HAP-1 (cell line): ENCODE measurements around the gene FGF18.

Experiments
- DNase-seq, 2 experiments: peaks; one replicate each; pipeline ENCODE4 v3.0.0-alpha.2; 2016 to 2020; ENCODE audit warnings: low spot score in 2 of 2
- H3K27me3 ChIP-seq: fragments of 250-450 bp; sonication (Bioruptor Pico); 2 replicates; pipeline ENCODE4 v1.5.1; 2020; ENCODE audit warnings: low read depth, mild to moderate bottlenecking, moderate library complexity
- H3K36me3 ChIP-seq: fragments of 250-450 bp; sonication (Bioruptor Pico); replicated peaks from 2 replicates; pipeline ENCODE4 v1.5.1; 2020; ENCODE audit warnings: mild to moderate bottlenecking
- H3K4me1 ChIP-seq: fragments of 250-450 bp; sonication (Bioruptor Pico); 2 replicates; pipeline ENCODE4 v1.5.1; 2020; ENCODE audit warnings: mild to moderate bottlenecking
- H3K4me3 ChIP-seq: fragments of 250-450 bp; sonication (Bioruptor Pico); 2 replicates; pipeline ENCODE4 v1.5.1; 2020; ENCODE audit warnings: mild to moderate bottlenecking, moderate library complexity
- H3K9me3 ChIP-seq: fragments of 250-450 bp; sonication (Bioruptor Pico); 2 replicates; pipeline ENCODE4 v1.5.1; 2020; ENCODE audit warnings: mild to moderate bottlenecking, moderate library complexity
- in situ Hi-C: fragments of 300-500 bp; cut with MboI; formaldehyde crosslinking; loops from 3 replicates; pipeline ENCODE4 v1.14.3; 2020; ENCODE audit warnings: low sequenced_read_pairs, inconsistent platforms, mixed read lengths

Gene FGF18

DNA sequence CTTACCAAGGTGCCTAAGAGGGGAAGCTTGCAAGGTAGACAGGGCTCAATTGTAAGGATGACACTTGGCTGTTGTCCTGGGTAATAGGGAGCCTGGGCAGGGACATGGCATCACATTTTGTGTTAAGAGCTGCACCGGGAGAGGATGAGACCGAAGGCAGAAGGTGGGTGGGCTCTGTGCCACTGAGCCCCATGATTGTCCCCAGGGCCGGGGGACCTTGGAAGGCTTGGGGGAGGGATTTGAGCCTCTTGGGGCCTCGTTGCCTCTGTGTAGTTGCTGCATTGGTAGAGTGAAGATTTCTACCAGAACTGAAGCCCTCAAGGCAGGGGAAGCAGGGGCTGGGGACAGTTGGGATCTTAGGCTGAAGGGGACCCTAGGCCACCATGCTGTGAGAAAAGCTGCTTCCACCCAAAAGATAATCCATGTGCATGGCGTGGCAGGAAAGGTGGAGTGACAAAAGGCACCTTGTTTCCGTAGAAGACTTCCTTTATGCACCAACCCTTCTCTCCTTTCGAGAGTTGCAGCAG, 11.9 kb downstream of the FGF18 start:
- no peaks in the 10 kb centered on the region for H3K27me3 ChIP-seq
- no peaks in the 10 kb centered on the region for H3K36me3 ChIP-seq
- H3K4me1 ChIP-seq: no peaks in the 10 kb centered on the region
- no peaks in the 10 kb centered on the region for H3K9me3 ChIP-seq
- H3K4me3 ChIP-seq: no peak overlapping the region
- in situ Hi-C loops: no loop called here
- DNase-seq: no peak

DNA sequence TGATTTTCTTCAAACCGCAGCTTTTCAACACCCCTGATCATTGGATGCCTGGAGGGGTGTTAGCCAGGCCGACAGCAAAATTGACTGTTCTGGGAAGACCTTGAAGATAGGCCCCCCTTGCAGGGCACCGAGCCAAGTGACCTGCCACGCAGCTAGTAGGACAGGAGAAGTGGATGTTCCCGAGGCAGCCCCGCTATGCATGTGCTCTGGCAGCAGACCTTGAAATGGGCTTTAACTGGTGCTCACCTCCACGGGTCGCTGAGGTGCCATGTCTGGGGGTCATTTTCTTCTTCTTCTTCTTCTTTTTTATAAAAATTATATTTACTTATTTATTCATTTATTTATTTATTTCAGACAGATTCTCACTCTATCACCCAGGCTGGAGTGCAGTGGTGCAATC, 12.6 kb downstream of the FGF18 start:
- in situ Hi-C loops: no loop called here
- Histone ChIP-seq H3K27me3 (no peaks in the 10 kb centered on the region), H3K9me3 (no peaks in the 10 kb centered on the region)

DNA sequence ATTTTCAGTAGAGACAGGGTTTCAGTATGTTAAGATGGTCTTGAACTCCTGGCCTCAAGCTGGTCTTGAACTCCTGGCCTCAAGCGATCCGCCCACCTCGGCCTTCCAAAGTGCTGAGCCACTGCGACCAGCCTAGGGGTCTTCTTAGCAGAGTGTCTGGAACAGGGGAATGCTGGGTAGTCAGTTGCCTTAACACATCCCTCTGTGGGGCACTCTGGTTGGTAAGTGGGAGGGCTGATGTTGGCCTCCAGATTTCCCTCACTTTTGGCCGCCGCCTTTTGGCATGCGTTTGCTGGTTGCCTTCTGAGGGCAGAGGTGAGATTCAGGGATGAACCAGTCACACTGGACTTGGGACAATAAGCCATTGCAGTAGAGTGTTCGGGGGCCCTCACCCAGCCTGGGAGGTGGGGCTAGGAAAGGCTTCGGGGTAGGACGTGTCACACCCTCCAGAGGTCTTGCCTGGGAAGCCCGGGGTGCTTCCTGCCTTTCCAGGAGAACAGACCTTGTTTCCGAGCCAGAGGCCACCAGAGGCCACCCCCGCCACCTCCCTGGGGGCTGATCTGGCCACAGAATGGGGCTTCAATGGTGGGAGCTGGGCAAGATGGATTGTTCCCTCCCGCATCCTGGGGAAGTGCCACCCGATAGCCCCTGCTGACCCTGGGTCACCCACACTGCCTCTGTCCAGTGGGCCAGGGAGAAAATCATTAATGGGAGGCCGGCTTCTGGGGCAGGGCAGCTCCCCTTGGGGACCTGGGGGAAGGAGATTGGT, 13.3 kb downstream of the FGF18 start:
- no peaks in the 10 kb centered on the region for H3K4me1 ChIP-seq
- DNase-seq: no peak
- no peaks in the 10 kb centered on the region for H3K9me3 ChIP-seq
- no peak overlapping the region for H3K4me3 ChIP-seq
- H3K27me3 ChIP-seq: no peaks in the 10 kb centered on the region
- H3K36me3 ChIP-seq: no peaks in the 10 kb centered on the region
- in situ Hi-C loops: no loop called here

More for the DNA sequence above, 12.6 kb downstream of the FGF18 start:
- DNase-seq: no peak
- Histone ChIP-seq H3K4me1 (no peaks in the 10 kb centered on the region), H3K36me3 (no peaks in the 10 kb centered on the region), H3K4me3 (no peak overlapping the region)

DNA sequence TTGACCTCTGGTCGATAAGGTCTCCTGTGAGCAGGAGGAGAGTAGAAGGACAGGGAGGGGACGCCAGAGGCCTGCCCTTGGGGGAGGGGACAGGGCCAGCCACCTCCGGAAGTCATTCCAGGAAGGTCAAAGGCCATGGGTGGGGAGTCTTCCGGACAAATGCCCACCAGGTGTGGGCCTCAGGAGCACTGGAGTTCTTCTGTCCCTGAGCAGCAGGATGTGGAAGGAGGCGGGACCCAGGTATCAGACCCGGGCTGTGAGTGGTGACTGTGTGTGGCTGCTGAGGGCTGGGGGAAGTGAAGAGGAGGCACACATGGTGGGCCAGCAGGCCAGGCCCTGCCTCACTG, 13.9 kb downstream of the FGF18 start:
- H3K36me3 ChIP-seq: no peaks in the 10 kb centered on the region
- no peaks in the 10 kb centered on the region for H3K9me3 ChIP-seq
- in situ Hi-C loops: no loop called here
- no peak overlapping the region for H3K4me3 ChIP-seq
- no peaks in the 10 kb centered on the region for H3K4me1 ChIP-seq
- no peaks in the 10 kb centered on the region for H3K27me3 ChIP-seq
- no peak for DNase-seq

DNA sequence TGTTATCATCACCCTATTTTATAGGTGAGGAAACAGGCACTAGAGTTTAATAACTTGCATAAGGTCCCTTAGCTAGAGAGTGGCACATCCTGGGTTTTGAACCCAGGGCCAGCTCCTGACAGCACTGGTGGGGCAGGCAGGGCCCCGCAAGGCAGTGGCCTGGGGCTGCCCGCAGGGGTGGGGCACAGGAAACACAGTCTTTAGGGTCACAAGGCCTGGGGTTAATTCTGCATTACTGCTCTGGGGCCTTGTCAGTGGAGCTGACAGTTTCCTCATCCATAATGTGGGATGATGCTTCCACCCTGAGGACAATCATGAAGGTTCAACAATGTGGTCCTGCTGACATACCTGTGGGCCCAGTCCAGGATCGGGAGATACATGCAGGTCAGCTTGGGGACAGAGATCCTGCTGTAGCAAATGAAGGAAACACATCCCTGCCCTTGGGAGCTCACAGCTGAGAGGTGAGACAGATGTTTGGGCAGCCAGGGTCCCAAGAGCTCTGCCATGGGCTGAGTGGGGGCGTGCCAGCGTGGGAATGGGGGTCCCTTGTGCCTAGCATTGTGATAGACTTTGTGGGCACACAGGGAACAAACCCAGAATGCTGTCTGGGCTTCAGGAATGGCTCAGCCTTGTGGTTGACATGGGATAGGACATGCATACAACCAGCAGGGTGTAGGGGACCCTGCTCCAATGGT, 14.7 kb downstream of the FGF18 start:
- H3K4me3 ChIP-seq: no peak overlapping the region
- in situ Hi-C loops: no loop called here
- H3K4me1 ChIP-seq: no peaks in the 10 kb centered on the region
- H3K9me3 ChIP-seq: no peaks in the 10 kb centered on the region
- no peaks in the 10 kb centered on the region for H3K36me3 ChIP-seq
- no peak for DNase-seq
- no peaks in the 10 kb centered on the region for H3K27me3 ChIP-seq

DNA sequence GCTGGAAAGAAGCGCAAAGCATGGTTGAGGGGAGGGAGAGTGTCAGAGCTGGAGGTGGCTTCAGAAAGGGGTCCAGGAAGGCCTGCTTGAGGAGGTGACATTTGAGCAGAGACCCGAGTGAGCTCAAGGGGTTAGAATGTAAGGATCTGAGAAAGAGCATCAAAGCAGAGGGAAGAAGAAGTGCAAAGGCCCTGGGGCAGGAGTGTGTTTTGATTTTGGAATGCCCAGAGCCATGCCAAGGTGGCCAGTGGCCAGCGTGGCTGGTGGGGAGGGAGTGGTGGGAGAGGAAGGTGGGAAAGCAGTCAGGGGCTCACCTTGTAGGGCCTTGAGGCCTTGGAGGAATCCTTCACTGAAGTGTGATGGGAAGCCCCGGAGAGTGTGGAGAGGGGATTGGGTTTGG, 15.4 kb downstream of the FGF18 start:
- no peak for DNase-seq
- H3K9me3 ChIP-seq: no peaks in the 10 kb centered on the region
- no peaks in the 10 kb centered on the region for H3K36me3 ChIP-seq
- no peak overlapping the region for H3K4me3 ChIP-seq
- in situ Hi-C loops: no loop called here
- H3K4me1 ChIP-seq: no peaks in the 10 kb centered on the region
- no peaks in the 10 kb centered on the region for H3K27me3 ChIP-seq

DNA sequence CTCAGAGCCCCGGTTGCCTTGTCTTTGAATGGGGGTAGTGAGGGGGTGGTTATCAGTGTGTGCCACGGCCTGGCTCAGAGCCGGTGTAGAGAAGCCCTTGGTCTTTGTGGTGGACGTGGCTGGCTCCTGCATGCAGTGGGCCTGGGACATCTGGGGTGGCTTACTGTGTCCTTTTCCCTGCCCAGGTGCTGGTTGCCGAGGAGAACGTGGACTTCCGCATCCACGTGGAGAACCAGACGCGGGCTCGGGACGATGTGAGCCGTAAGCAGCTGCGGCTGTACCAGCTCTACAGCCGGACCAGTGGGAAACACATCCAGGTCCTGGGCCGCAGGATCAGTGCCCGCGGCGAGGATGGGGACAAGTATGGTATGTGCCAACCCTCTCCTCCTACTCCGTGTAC, 16.5 kb downstream of the FGF18 start:
- Histone ChIP-seq H3K4me1 (no peaks in the 10 kb centered on the region), H3K4me3 (no peak overlapping the region), H3K27me3 (no peaks in the 10 kb centered on the region), H3K36me3 (no peaks in the 10 kb centered on the region), H3K9me3 (no peaks in the 10 kb centered on the region)
- no peak for DNase-seq
- in situ Hi-C loops: no loop called here

DNA sequence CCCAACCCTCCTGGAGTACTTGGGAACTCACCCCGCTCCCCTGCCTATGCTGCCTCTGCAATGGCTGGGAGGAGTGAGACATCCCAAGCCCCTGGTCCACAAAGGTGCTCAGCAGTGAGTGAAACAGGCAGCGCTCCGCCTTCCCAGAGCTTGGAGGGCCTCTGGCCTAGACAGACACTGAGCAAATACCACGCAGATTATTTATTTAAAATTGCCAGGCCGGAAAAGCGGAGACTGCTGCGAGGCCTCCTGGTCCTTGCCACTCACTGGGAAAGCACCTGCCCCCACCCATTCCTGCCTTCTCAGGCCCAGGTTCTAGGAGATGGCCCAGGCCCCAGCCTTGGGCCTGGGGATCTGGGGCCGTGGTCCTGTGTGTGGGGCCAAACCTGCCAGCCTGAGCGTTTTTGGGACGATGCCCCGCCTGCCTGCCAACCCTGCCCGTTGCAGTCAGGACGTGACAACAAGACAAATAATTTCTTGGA, 17.4 kb downstream of the FGF18 start:
- in situ Hi-C loops: no loop called here
- H3K36me3 ChIP-seq: no peaks in the 10 kb centered on the region
- H3K27me3 ChIP-seq: no peaks in the 10 kb centered on the region
- no peaks in the 10 kb centered on the region for H3K9me3 ChIP-seq
- no peaks in the 10 kb centered on the region for H3K4me1 ChIP-seq
- H3K4me3 ChIP-seq: no peak overlapping the region
- DNase-seq: no peak

DNA sequence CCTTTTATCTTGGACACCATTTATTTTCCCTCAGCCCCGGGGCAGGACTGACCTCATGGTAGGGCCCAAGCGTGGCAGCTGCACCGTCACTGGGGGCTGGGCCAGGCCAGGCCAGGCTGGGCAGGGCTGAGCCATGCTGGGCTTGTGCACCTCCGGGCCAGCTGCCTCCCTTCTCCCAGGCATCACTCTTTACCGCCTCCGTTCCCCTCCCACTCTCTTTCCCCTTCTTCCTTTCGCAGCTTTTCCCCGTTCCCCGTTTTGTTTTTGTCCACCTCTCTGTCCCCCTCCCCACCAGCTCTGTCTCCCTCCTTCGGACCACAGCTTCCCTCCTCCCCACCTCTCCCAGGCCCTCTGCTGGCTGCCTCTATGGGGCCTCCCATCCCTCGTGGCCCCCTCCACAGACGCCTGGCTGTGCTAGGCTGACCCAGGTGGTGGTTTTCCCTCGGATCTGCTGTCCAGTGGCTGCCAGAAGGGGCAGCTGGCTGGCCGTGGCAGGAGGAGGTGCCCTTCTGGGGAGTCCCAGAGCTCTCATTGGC, 17.9 kb downstream of the FGF18 start:
- Histone ChIP-seq H3K27me3 (no peaks in the 10 kb centered on the region), H3K4me3 (no peak overlapping the region), H3K36me3 (no peaks in the 10 kb centered on the region), H3K4me1 (no peaks in the 10 kb centered on the region), H3K9me3 (no peaks in the 10 kb centered on the region)
- in situ Hi-C loops: no loop called here
- DNase-seq: no peak

DNA sequence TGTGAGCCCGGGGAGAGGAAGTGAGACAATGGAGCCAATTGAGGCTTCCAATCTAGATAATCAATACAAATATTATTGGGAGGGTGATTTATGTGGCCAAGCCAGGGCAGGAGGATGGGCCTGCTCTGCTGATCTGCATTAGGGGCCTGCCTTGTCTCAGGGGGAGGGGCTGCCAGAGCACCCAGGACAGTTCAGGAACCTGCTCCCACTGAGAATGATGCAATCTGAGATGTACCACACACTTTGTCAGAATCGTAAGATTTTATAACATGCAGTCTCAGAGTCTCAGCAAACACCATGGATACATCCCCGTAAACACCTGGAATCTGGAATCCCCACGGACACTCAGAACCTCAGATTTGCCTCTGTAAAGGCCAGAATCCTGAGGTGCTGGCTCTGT, 19.3 kb downstream of the FGF18 start:
- Histone ChIP-seq H3K4me3 (no peak overlapping the region), H3K36me3 (no peaks in the 10 kb centered on the region), H3K9me3 (no peaks in the 10 kb centered on the region), H3K27me3 (no peaks in the 10 kb centered on the region), H3K4me1 (no peaks in the 10 kb centered on the region)
- DNase-seq: no peak
- in situ Hi-C loops: no loop called here

DNA sequence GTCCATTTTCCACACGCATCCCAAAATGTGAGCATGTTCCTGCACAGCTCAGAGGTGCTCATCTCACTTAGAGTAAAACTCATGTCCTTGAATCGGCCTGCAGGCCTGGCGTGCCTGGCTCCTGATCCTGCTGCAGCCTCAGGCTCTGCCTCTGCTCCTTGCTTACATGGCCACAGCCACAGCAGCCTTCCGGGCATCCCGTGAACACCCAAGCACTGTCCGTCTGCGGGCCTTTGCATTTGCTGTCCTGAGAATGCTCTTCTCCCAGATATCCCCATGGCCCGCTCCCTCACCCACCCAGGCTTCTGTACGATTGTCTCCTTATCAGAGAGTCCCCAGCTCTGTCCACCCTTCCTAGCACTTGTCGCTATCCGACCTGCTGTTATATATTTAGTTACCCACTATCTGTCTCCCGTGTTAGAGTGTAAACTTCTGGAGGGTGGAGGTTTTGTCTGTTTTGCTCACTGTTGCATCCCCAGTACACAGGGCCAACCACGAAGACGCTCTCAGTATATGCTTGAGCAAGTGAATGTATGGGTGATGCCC, 21.9 kb downstream of the FGF18 start:
- DNase-seq: no peak
- no peaks in the 10 kb centered on the region for H3K36me3 ChIP-seq
- no peaks in the 10 kb centered on the region for H3K4me1 ChIP-seq
- no peaks in the 10 kb centered on the region for H3K9me3 ChIP-seq
- in situ Hi-C loops: no loop called here
- H3K27me3 ChIP-seq: no peaks in the 10 kb centered on the region
- no peak overlapping the region for H3K4me3 ChIP-seq

DNA sequence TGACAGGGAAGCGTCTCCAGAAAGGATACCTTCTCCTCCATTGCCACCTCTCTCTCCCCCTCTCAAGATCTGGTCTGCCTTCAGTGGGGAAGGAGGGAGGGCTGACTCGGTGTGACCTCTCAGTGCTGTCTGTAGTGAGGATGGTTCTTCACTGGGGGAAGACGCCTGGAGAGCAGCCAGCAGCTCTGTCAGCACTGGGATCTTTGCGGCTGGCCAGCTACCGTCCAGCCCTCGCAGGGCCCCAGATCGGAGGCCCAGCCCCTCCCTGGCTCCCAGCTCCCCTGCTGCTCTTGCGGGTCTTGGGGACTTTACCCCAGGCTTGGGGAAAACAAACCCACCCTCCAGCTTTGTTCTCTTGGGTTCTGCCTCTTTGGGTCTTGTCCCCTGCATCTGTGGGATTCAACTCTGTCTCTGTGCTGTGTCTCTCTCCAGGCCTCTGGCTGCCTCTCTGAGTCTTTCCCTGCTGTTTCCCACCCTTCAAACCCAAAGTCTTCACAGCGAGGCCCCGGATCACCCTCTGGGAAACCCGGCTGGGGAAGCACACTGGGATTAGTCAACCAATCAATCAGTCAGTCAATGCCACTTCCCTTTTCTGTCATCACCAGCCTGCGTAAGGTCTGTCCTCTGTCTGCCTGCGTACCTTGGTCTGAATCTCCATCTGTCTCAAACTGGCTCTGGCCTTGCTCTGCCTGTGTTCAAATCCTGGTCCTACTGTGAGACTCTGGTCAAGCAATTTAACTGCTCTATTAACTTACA, 23.0 kb downstream of the FGF18 start:
- H3K36me3 ChIP-seq: no peaks in the 10 kb centered on the region

DNA sequence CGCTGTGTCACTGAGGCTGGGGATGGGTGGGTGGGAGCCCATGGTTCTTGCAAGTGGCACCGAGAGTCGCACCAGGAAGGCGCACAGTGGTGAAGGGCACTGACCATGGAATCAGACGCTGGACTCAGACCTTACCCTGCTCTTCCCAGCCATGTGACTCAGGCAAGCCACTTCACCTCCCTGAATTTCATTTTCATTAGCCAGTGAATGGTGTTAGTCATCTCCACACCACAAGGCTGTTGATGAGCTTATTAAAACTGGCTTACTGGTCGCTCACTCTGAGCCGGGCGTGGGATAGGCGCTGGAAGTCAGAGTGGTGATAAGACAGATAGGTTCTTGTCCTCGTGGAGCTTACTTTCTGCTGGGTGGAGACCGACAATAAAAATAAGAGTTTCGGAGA, 25.1 kb downstream of the FGF18 start:
- Histone ChIP-seq H3K36me3 (no peaks in the 10 kb centered on the region), H3K4me3 (no peak overlapping the region), H3K9me3 (no peaks in the 10 kb centered on the region), H3K27me3 (no peaks in the 10 kb centered on the region), H3K4me1 (no peaks in the 10 kb centered on the region)
- no peak for DNase-seq
- in situ Hi-C loops: no loop called here

More for the DNA sequence above, 23.0 kb downstream of the FGF18 start:
- in situ Hi-C loops: no loop called here
- H3K9me3 ChIP-seq: no peaks in the 10 kb centered on the region
- H3K4me1 ChIP-seq: no peaks in the 10 kb centered on the region
- H3K27me3 ChIP-seq: no peaks in the 10 kb centered on the region
- no peak for DNase-seq
- no peak overlapping the region for H3K4me3 ChIP-seq
